Erythroblast (primary cell): ENCODE measurements around the gene PKD1L1.

ENCODE experiments used
- GATA1 ChIP-seq: IDR thresholded peaks from 2 replicates; pipeline ENCODE4 v1.6.1; 2011; ENCODE audit warnings: low read depth, mild to moderate bottlenecking, control low read depth, low read length, moderate library complexity
- POLR2A ChIP-seq: IDR thresholded peaks from 2 replicates; pipeline ENCODE4 v1.6.1; 2011; ENCODE audit warnings: mild to moderate bottlenecking, low read length

DNA sequence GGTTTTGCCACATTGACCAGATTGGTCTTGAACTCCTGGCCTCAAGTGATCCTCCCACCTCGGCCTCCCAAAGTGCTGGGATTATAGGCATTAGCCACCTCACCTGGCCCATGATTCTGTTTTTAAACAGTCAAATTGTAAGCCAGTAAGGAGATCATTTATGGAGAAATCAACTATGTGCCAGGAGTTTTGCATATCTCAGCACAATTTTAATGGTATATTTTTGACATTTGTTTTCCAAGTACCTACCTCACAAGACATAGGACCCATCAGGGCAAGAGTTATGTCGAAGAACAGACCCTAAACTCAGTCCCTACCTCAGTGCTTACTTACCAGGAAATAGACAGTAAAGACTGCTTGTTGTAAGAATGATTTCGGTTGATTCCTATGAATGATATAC lies 193.0 kb downstream of the PKD1L1 start:
- TF ChIP-seq POLR2A (no peak), GATA1 (no peak)
